ENCODE measurements around the gene SACM1L. TPM values are rescaled to one million over a fixed set of nuclear protein-coding genes. Genes with fewer than 3 reads are reported as not detected.

Gene SACM1L
- total RNA-seq, 1 experiment from 2014 or later, result 51.0 TPM

- Mint-ChIP-seq H3K4me1 (ENCODE audit: low read depth, unreplicated experiment) (peaks cover 40% of the 10 kb centered on the region), H3K4me3 (ENCODE audit: unreplicated experiment) (peak overlapping the region; percentile 70), H3K9me3 (ENCODE audit: unreplicated experiment) (no peaks in the 10 kb centered on the region), H3K27me3 (ENCODE audit: insufficient read depth, unreplicated experiment) (peaks cover 4% of the 10 kb centered on the region), H3K36me3 (ENCODE audit: insufficient read depth, unreplicated experiment) (peaks cover 53% of the 10 kb centered on the region), H3K27ac (ENCODE audit: unreplicated experiment) (no peak overlapping the region)
- Histone ChIP-seq H3K4me1 (peaks cover 14% of the 10 kb centered on the region), H3K36me3 (ENCODE audit: control insufficient read depth, insufficient read depth, low read length) (peaks cover 2% of the 10 kb centered on the region; the same call in 1 of the 2 replicates), H3K4me3 (ENCODE audit: low read depth, low read length) (peak overlapping the region; percentile 69), H3K27me3 (replicated peaks; ENCODE audit: control insufficient read depth, insufficient read depth, low read length) (no peaks in the 10 kb centered on the region), H3K9me3 (0 out of 2 replicates have a peak, but pooled peaks cover 6% of the 10 kb centered on the region)
- no peak for DNase-seq
- no peak for TF ChIP-seq CTCF (IDR thresholded peaks at IDR 0.05; ENCODE audit: insufficient read depth in 1 of 2, low read depth in 1 of 2, low read length in 1 of 2, severe bottlenecking in 1 of 2, unreplicated experiment in 1 of 2)
- ChIA-PET POLR2A (no interaction called here), CTCF (no interaction called here)
- intact Hi-C loops (cut with micrococcal nuclease; ENCODE audit: unreplicated experiment), result no loop called here
- BruUV-seq (replicated peaks), result no TSS peak
These were observed 1.4 kb upstream of the SACM1L start for GRCh38 chr3:45687828-45688193.

GRCh38 chr3:45688194-45688881, 858 bp upstream of the SACM1L start:
- H3K9me3 Mint-ChIP-seq (ENCODE audit: unreplicated experiment), result no peaks in the 10 kb centered on the region
- CTCF ChIA-PET, result interaction anchor here (2.3 kb wide), 1 partner anchor 28 kb away, joined by 17 read pairs; no protein-coding TSS in a partner anchor
- H3K4me1 Mint-ChIP-seq (ENCODE audit: low read depth, unreplicated experiment), result peaks cover 40% of the 10 kb centered on the region
- no TSS peak for BruUV-seq (replicated peaks)
- no peak for TF ChIP-seq CTCF (IDR thresholded peaks at IDR 0.05; ENCODE audit: insufficient read depth in 1 of 2, low read depth in 1 of 2, low read length in 1 of 2, severe bottlenecking in 1 of 2, unreplicated experiment in 1 of 2)
- H3K27me3 Mint-ChIP-seq (ENCODE audit: insufficient read depth, unreplicated experiment), result peaks cover 4% of the 10 kb centered on the region
- Histone ChIP-seq H3K27me3 (replicated peaks; ENCODE audit: control insufficient read depth, insufficient read depth, low read length) (no peaks in the 10 kb centered on the region), H3K9me3 (0 out of 2 replicates have a peak, but pooled peaks cover 2% of the 10 kb centered on the region), H3K4me1 (peaks cover 19% of the 10 kb centered on the region), H3K4me3 (ENCODE audit: low read depth, low read length) (peak overlapping the region; percentile 69), H3K36me3 (ENCODE audit: control insufficient read depth, insufficient read depth, low read length) (peaks cover 2% of the 10 kb centered on the region; the same call in 1 of the 2 replicates)
- POLR2A ChIA-PET, result interaction anchor here (1.0 kb wide), 1 partner anchor 713 kb away, joined by 4 read pairs; the partner anchor contains the start of gene ZDHHC3
- intact Hi-C loops (cut with micrococcal nuclease; ENCODE audit: unreplicated experiment), result no loop called here
- H3K36me3 Mint-ChIP-seq (ENCODE audit: insufficient read depth, unreplicated experiment), result peaks cover 49% of the 10 kb centered on the region
- peak; percentile 43 to 48 for DNase-seq
- peak overlapping the region; percentile 70 for H3K4me3 Mint-ChIP-seq (ENCODE audit: unreplicated experiment)
- H3K27ac Mint-ChIP-seq (ENCODE audit: unreplicated experiment), result peak overlapping the region; percentile 96

- Histone ChIP-seq H3K4me3 (ENCODE audit: low read depth, low read length) (peak overlapping the region; percentile 69), H3K36me3 (ENCODE audit: control insufficient read depth, insufficient read depth, low read length) (peaks cover 2% of the 10 kb centered on the region; the same call in 1 of the 2 replicates), H3K27me3 (replicated peaks; ENCODE audit: control insufficient read depth, insufficient read depth, low read length) (no peaks in the 10 kb centered on the region), H3K9me3 (no peaks in the 10 kb centered on the region), H3K4me1 (peaks cover 19% of the 10 kb centered on the region)
- peaks cover 52% of the 10 kb centered on the region for H3K36me3 Mint-ChIP-seq (ENCODE audit: insufficient read depth, unreplicated experiment)
- BruUV-seq (replicated peaks), result no TSS peak
- CTCF ChIA-PET, result interaction anchor here (0.6 to 2.3 kb wide), 4 partner anchors 15 to 178 kb away, joined by 3 to 17 read pairs (median 4); no protein-coding TSS in a partner anchor
- no peak for TF ChIP-seq CTCF (IDR thresholded peaks at IDR 0.05; ENCODE audit: insufficient read depth in 1 of 2, low read depth in 1 of 2, low read length in 1 of 2, severe bottlenecking in 1 of 2, unreplicated experiment in 1 of 2)
- peaks cover 4% of the 10 kb centered on the region for H3K27me3 Mint-ChIP-seq (ENCODE audit: insufficient read depth, unreplicated experiment)
- peak overlapping the region; percentile 96 for H3K27ac Mint-ChIP-seq (ENCODE audit: unreplicated experiment)
- POLR2A ChIA-PET, result interaction anchor here (0.6 to 1.8 kb wide), 6 partner anchors 12 to 1189 kb away, joined by 3 to 9 read pairs (median 4); partner anchors contain the start of gene ZDHHC3
- peak overlapping the region; percentile 70 for H3K4me3 Mint-ChIP-seq (ENCODE audit: unreplicated experiment)
- no peak for DNase-seq
- H3K4me1 Mint-ChIP-seq (ENCODE audit: low read depth, unreplicated experiment), result peaks cover 33% of the 10 kb centered on the region
- intact Hi-C loops (cut with micrococcal nuclease; ENCODE audit: unreplicated experiment), result loop anchor here (1.0 kb wide), 1 partner anchor 12 kb away; no protein-coding TSS in a partner anchor
- no peaks in the 10 kb centered on the region for H3K9me3 Mint-ChIP-seq (ENCODE audit: unreplicated experiment)
These were observed 570 bp downstream of the SACM1L start for GRCh38 chr3:45689787-45690145.

All from Caco-2 (cell line).